GM12878 (cell line): Measurements from ENCODE around the gene MAPK1. TPM values are rescaled to one million over a fixed set of nuclear protein-coding genes. Genes with fewer than 3 reads are reported as not detected.

Source experiments
- ATAC-seq: fragments of 200-7000 bp; cut with Tn5 transposase; 3 replicates; pipeline ENCODE4 v1.9.1; 2020; ENCODE audit warnings: mild to moderate bottlenecking, moderate library complexity
- BruUV-seq: library from RNA; stranded (reverse); fragments of 400-500 nt; replicated peaks from 2 replicates; lab custom pipeline; 2021; lab: Mats Ljungman, UMichigan
- CTCF ChIA-PET: fragments of 300-600 bp; sonication (Branson Sonifier 250); formaldehyde crosslinking; extraction: SDS; loops from one replicate; lab custom pipeline; 2021; ENCODE audit warnings: inconsistent platforms; lab: Yijun Ruan, JAX
- POLR2A ChIA-PET: fragments of 350-600 bp; formaldehyde crosslinking; extraction: SDS; loops from one replicate; lab custom pipeline; 2021; ENCODE audit warnings: inconsistent platforms; lab: Charles Lee
- RAD21 ChIA-PET: fragments of 300-600 bp; sonication (Branson Sonifier 250); formaldehyde crosslinking; loops from one replicate; lab custom pipeline; 2023; ENCODE audit warnings: antibody characterized with exemption; ENCODE audit not compliant: unreplicated experiment; lab: Charles Lee
- SMC1A ChIA-PET: fragments of 300-600 bp; sonication (Branson Sonifier 250); formaldehyde crosslinking; loops from one replicate; lab custom pipeline; 2023; ENCODE audit not compliant: unreplicated experiment, uncharacterized antibody; lab: Charles Lee
- DNase-seq: peaks from one replicate; pipeline ENCODE4 v3.0.0-alpha.2; 2011; ENCODE audit warnings: low read depth, low spot score
- FAIRE-seq: peaks from 3 replicates; lab custom pipeline; 2011; peaks lifted over from hg19 to GRCh38; lab: Jason Lieb, UNC
- H2AFZ ChIP-seq: 2 replicates; pipeline ENCODE4 v1.6.0; 2011; ENCODE audit warnings: low read depth, low read length, control low read depth; ENCODE audit not compliant: control insufficient read depth
- H3K27ac ChIP-seq: 2 replicates; pipeline ENCODE4 v1.5.1; 2011; ENCODE audit warnings: control low read depth; ENCODE audit not compliant: control insufficient read depth, insufficient read depth
- H3K27me3 ChIP-seq, 2 experiments: replicated peaks in 1 of 2; 2 replicates each; pipeline versions ENCODE4 v1.6.0 to v1.6.1; 2011; ENCODE audit warnings: low read length in 1 of 2; ENCODE audit not compliant: control insufficient read depth in 2 of 2, insufficient read depth in 2 of 2
- H3K36me3 ChIP-seq, 2 experiments: 2 replicates each; pipeline ENCODE4 v1.5.1; 2011; ENCODE audit warnings: low read length in 1 of 2; ENCODE audit not compliant: control insufficient read depth in 2 of 2, insufficient read depth in 2 of 2
- H3K4me1 ChIP-seq: 2 replicates; pipeline ENCODE4 v1.6.1; 2011; ENCODE audit warnings: mild to moderate bottlenecking, low read length, moderate library complexity, mixed read lengths; ENCODE audit not compliant: control insufficient read depth, insufficient read depth
- H3K4me2 ChIP-seq: 2 replicates; pipeline ENCODE4 v1.6.0; 2011; ENCODE audit warnings: control low read depth; ENCODE audit not compliant: control insufficient read depth, insufficient read depth
- H3K4me3 ChIP-seq: fragments of 200-600 bp; sonication (generic); 2 replicates; pipeline ENCODE4 v1.5.1; 2016
- H3K79me2 ChIP-seq: 2 replicates; pipeline ENCODE4 v1.6.0; 2011; ENCODE audit warnings: low read length; ENCODE audit not compliant: control insufficient read depth, insufficient read depth
- H3K9ac ChIP-seq: 2 replicates; pipeline ENCODE4 v1.8.0; 2011; ENCODE audit warnings: low read length, control low read depth, mixed read lengths; ENCODE audit not compliant: control insufficient read depth, insufficient read depth
- H3K9me3 ChIP-seq: replicated peaks from 3 replicates; pipeline ENCODE4 v1.5.1; 2011; ENCODE audit warnings: mild to moderate bottlenecking, low read length; ENCODE audit not compliant: control insufficient read depth, insufficient read depth
- H4K20me1 ChIP-seq: 2 replicates; pipeline ENCODE4 v1.6.0; 2011; ENCODE audit not compliant: control insufficient read depth, insufficient read depth
- ATF7 ChIP-seq: fragments of 450-650 bp; IDR thresholded peaks from 2 replicates; pipeline ENCODE4 v1.6.1; 2016; ENCODE audit warnings: low read depth, mild to moderate bottlenecking
- CBX3 ChIP-seq: fragments of 200-600 bp; sonication (generic); IDR thresholded peaks from 2 replicates; pipeline ENCODE4 v1.6.1; 2016; ENCODE audit warnings: low read depth, borderline replicate concordance
- CHD1 ChIP-seq: IDR thresholded peaks from 2 replicates; pipeline ENCODE4 v1.6.1; 2012; ENCODE audit warnings: low read depth, low read length, improper control_type of control experiment
- NKRF ChIP-seq: fragments of 450-650 bp; conservative IDR thresholded peaks from 2 replicates; pipeline ENCODE4 v1.6.1; 2017; ENCODE audit warnings: mild to moderate bottlenecking, moderate library complexity
- PML ChIP-seq: IDR thresholded peaks from 2 replicates; pipeline ENCODE4 v1.6.1; 2012; ENCODE audit warnings: low read length, inconsistent platforms
- POLR2A ChIP-seq: IDR thresholded peaks from 2 replicates; pipeline ENCODE4 v1.6.1; 2011; ENCODE audit warnings: low read depth, mild to moderate bottlenecking, low read length
- SMARCA5 ChIP-seq: fragments of 450-650 bp; IDR thresholded peaks from 2 replicates; pipeline ENCODE4 v1.6.1; 2017; ENCODE audit warnings: mild to moderate bottlenecking
- STAT3 ChIP-seq: IDR thresholded peaks from 2 replicates; pipeline ENCODE4 v1.6.1; 2011; ENCODE audit warnings: low read depth, low read length, improper control_type of control experiment
- SUPT20H ChIP-seq: IDR thresholded peaks from 2 replicates; pipeline ENCODE4 v1.6.1; 2011; ENCODE audit warnings: low read depth, mild to moderate bottlenecking, low read length, moderate library complexity, borderline replicate concordance; ENCODE audit not compliant: control insufficient read depth
- SUZ12 ChIP-seq: fragments of 200-600 bp; sonication (generic); IDR thresholded peaks from one replicate; pipeline ENCODE4 v1.6.1; 2018; ENCODE audit warnings: antibody characterized with exemption, mild to moderate bottlenecking; ENCODE audit not compliant: unreplicated experiment
- ZBTB33 ChIP-seq: fragments of 450-650 bp; IDR thresholded peaks from 2 replicates; pipeline ENCODE4 v1.6.1; 2017; ENCODE audit warnings: mild to moderate bottlenecking
- ZNF622 ChIP-seq: fragments of 450-650 bp; IDR thresholded peaks from 2 replicates; pipeline ENCODE4 v1.6.1; 2017; ENCODE audit warnings: mild to moderate bottlenecking, inconsistent platforms
- WGBS: methylation state at CpG from one replicate; pipeline ENCODE4 v1.1.6; 2016; ENCODE audit warnings: low lambda C conversion rate; ENCODE audit not compliant: insufficient replicate concordance, insufficient coverage; ENCODE audit errors: missing lambda C conversion rate; 5-methylcytosine and 5-hydroxymethylcytosine counted together
- in situ Hi-C: fragments of 300-500 bp; cut with MboI; formaldehyde crosslinking; loops from 9 replicates; pipeline ENCODE4 v1.14.3; 2018; ENCODE audit warnings: mixed read lengths
- intact Hi-C: fragments of 100-400 bp; cut with micrococcal nuclease; formaldehyde crosslinking; loops from one replicate; pipeline ENCODE4 v1.14.2; 2022; ENCODE audit not compliant: unreplicated experiment
- polyA plus RNA-seq, 11 experiments: library from polyadenylated mRNA; depleted of rRNA in 4 of 11; unstranded in 6 of 11; stranded (reverse) in 5 of 11; fragments of >200 nt; fragmentation: Nextera tagmentation in 4 of 11; fragmentation: Illumina TruSeq in 1 of 11; extraction: Ambion mirVana in 4 of 11; extraction: Trizol in 1 of 11; gene quantifications; 1 replicate in 1 of 11; 2 replicates in 10 of 11; pipeline versions ENCODE4 v1.2.1 to v1.2.3, GENCODE V29; 2011 to 2016; ENCODE audit warnings: inconsistent platforms in 2 of 11, missing spikeins in 2 of 11, low read depth in 1 of 11
- total RNA-seq, 4 experiments: library from RNA; depleted of rRNA in 3 of 4; stranded (reverse); fragments of >200 nt in 3 of 4; fragmentation: Illumina TruSeq in 1 of 4; extraction: Trizol in 1 of 4; gene quantifications; 2 replicates each; pipeline versions ENCODE4 v1.2.1 to v1.2.3, GENCODE V29; 2013 to 2021
- TF ChIP-seq, protein P1 (sequence below): IDR thresholded peaks from 2 replicates; pipeline ENCODE4 v1.6.1; 2012; ENCODE audit warnings: low read length, inconsistent platforms
- TF ChIP-seq, protein P2 (sequence below): IDR thresholded peaks from 2 replicates; pipeline ENCODE4 v1.6.1; 2012; ENCODE audit warnings: low read depth, low read length, improper control_type of control experiment

Gene MAPK1
- total and polyA plus RNA-seq, 10 of the 15 experiments (the other 5 are each of a cell fraction or from before 2014, with no cell fraction given): 7.0 to 123 (median 58.4) TPM

GRCh38 chr22:21752276-21752675, 115.2 kb downstream of the MAPK1 start:
- in situ Hi-C loops: no loop called here
- RAD21 ChIA-PET: no interaction called here

More at GRCh38 chr22:21752276-21752675, 115.2 kb downstream of the MAPK1 start:
- Histone ChIP-seq H3K4me1 (peaks cover 30% of the 10 kb centered on the region), H3K27ac (no peak overlapping the region), H3K27me3 (no peaks in the 10 kb centered on the region), H3K4me3 (no peak overlapping the region), H4K20me1 (no peaks in the 10 kb centered on the region), H3K36me3 (peaks cover 0 to 5% of the 10 kb centered on the region in 2 experiments; a peak in 1 of 4 replicates), H2AFZ (no peak overlapping the region), H3K9ac (no peak overlapping the region), H3K9me3 (no peaks in the 10 kb centered on the region), H3K4me2 (no peak overlapping the region), H3K79me2 (no peaks in the 10 kb centered on the region)
- no peak for TF ChIP-seq SMARCA5
- TF ChIP-seq, protein P1, sequence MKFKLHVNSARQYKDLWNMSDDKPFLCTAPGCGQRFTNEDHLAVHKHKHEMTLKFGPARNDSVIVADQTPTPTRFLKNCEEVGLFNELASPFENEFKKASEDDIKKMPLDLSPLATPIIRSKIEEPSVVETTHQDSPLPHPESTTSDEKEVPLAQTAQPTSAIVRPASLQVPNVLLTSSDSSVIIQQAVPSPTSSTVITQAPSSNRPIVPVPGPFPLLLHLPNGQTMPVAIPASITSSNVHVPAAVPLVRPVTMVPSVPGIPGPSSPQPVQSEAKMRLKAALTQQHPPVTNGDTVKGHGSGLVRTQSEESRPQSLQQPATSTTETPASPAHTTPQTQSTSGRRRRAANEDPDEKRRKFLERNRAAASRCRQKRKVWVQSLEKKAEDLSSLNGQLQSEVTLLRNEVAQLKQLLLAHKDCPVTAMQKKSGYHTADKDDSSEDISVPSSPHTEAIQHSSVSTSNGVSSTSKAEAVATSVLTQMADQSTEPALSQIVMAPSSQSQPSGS: no peak
- TF ChIP-seq SUZ12: no peak
- no peak for TF ChIP-seq PML
- TF ChIP-seq ZNF622: no peak
- TF ChIP-seq STAT3: no peak
- TF ChIP-seq ATF7: no peak
- no peak for TF ChIP-seq SUPT20H
- no peak for TF ChIP-seq NKRF
- TF ChIP-seq, protein P2, sequence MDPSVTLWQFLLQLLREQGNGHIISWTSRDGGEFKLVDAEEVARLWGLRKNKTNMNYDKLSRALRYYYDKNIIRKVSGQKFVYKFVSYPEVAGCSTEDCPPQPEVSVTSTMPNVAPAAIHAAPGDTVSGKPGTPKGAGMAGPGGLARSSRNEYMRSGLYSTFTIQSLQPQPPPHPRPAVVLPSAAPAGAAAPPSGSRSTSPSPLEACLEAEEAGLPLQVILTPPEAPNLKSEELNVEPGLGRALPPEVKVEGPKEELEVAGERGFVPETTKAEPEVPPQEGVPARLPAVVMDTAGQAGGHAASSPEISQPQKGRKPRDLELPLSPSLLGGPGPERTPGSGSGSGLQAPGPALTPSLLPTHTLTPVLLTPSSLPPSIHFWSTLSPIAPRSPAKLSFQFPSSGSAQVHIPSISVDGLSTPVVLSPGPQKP: no peak
- no peak for TF ChIP-seq ZBTB33
- no peak for TF ChIP-seq CHD1
- TF ChIP-seq POLR2A: no peak
- TF ChIP-seq CBX3: no peak
- no peak for DNase-seq
- ATAC-seq: no peak
- WGBS: 98% methylated on average over 4 of the region's 4 CpGs
- intact Hi-C loops: no loop called here
- ChIA-PET POLR2A (no interaction called here), CTCF (no interaction called here), SMC1A (interaction anchor here (1.2 kb wide), 1 partner anchor 9 kb away, joined by 4 read pairs; no protein-coding TSS in a partner anchor)
- FAIRE-seq: no peak
- BruUV-seq: no TSS peak
